ENCODE measurements around the gene BNC2.

The BNC2 gene

GRCh38 chr9:16458696-16459420 lies 411.6 kb downstream of the BNC2 start:
- TF ChIP-seq, protein P1, sequence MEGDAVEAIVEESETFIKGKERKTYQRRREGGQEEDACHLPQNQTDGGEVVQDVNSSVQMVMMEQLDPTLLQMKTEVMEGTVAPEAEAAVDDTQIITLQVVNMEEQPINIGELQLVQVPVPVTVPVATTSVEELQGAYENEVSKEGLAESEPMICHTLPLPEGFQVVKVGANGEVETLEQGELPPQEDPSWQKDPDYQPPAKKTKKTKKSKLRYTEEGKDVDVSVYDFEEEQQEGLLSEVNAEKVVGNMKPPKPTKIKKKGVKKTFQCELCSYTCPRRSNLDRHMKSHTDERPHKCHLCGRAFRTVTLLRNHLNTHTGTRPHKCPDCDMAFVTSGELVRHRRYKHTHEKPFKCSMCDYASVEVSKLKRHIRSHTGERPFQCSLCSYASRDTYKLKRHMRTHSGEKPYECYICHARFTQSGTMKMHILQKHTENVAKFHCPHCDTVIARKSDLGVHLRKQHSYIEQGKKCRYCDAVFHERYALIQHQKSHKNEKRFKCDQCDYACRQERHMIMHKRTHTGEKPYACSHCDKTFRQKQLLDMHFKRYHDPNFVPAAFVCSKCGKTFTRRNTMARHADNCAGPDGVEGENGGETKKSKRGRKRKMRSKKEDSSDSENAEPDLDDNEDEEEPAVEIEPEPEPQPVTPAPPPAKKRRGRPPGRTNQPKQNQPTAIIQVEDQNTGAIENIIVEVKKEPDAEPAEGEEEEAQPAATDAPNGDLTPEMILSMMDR (IDR thresholded peaks at IDR 0.05), result no peak
- H3K4me3 Mint-ChIP-seq, result no peak overlapping the region
- H3K27me3 Mint-ChIP-seq (ENCODE audit: low read depth, poor library complexity), result peaks cover 3% of the 10 kb centered on the region
- H3K4me1 Mint-ChIP-seq, result peaks cover 45% of the 10 kb centered on the region
- no peaks in the 10 kb centered on the region for H3K9me3 Mint-ChIP-seq
- H3K36me3 Mint-ChIP-seq (ENCODE audit: low read depth), result no peaks in the 10 kb centered on the region
- no peak for DNase-seq
- H3K27ac Mint-ChIP-seq, result no peak overlapping the region

GRCh38 chr9:16455842-16456241 lies 414.6 kb downstream of the BNC2 start:
- H3K27me3 Mint-ChIP-seq (ENCODE audit: low read depth, poor library complexity), result no peaks in the 10 kb centered on the region
- DNase-seq, result no peak
- no peak overlapping the region for H3K4me3 Mint-ChIP-seq
- H3K36me3 Mint-ChIP-seq (ENCODE audit: low read depth), result no peaks in the 10 kb centered on the region
- no peaks in the 10 kb centered on the region for H3K9me3 Mint-ChIP-seq
- peaks cover 39% of the 10 kb centered on the region for H3K4me1 Mint-ChIP-seq
- TF ChIP-seq, protein P1 (IDR thresholded peaks at IDR 0.05), result no peak
- H3K27ac Mint-ChIP-seq, result no peak overlapping the region

DNA sequence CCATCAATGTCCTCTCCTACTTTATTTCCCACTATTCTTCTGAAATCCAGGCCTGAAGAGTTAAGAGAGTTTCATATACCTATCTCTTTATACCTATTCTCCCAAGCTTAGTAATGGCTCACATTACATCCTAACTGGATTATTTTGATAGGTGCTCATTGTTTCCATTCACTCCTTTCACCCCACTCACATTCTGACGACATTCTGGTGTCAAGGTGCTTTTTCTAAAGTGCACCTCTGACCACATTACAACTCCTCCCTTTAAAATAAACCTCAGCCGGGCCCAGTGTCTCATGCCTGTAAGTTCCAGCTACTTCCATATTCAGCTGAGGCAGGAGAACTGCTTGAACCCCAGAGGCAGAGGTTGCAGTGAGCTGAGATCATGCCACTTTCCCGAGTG lies 417.1 kb downstream of the BNC2 start:
- Mint-ChIP-seq H3K27me3 (ENCODE audit: low read depth, poor library complexity) (no peaks in the 10 kb centered on the region), H3K36me3 (ENCODE audit: low read depth) (no peaks in the 10 kb centered on the region), H3K27ac (no peak overlapping the region), H3K4me1 (peaks cover 50% of the 10 kb centered on the region), H3K4me3 (no peak overlapping the region), H3K9me3 (no peaks in the 10 kb centered on the region)
- TF ChIP-seq, protein P1 (IDR thresholded peaks at IDR 0.05), result no peak
- no peak for DNase-seq

DNA sequence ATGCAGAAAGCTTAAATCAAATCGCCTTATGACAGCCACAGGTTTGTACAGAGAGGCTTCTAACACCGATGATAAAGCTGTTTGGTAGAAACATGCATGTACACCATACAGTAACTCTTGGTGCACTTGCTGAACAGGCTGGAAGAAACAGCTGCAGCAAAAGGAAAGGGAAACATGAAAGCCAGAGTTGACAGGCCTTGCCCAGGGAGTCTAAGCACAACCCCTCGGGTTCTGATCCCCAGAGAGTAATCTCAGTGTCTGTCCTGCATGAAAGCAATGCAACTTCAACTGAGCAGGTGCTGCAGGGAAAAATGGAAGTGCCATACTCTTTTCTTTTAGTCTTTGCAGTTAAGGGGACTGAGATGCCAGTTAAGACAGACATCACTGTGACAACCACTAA lies 419.9 kb downstream of the BNC2 start:
- Mint-ChIP-seq H3K27ac (no peak overlapping the region), H3K4me3 (no peak overlapping the region), H3K27me3 (ENCODE audit: low read depth, poor library complexity) (no peaks in the 10 kb centered on the region), H3K4me1 (peaks cover 54% of the 10 kb centered on the region), H3K9me3 (no peaks in the 10 kb centered on the region), H3K36me3 (ENCODE audit: low read depth) (no peaks in the 10 kb centered on the region)
- TF ChIP-seq, protein P1 (IDR thresholded peaks at IDR 0.05), result no peak
- DNase-seq, result no peak

GRCh38 chr9:16450043-16450442 lies 420.4 kb downstream of the BNC2 start:
- Mint-ChIP-seq H3K36me3 (ENCODE audit: low read depth) (no peaks in the 10 kb centered on the region), H3K27ac (no peak overlapping the region), H3K27me3 (ENCODE audit: low read depth, poor library complexity) (no peaks in the 10 kb centered on the region), H3K4me1 (peaks cover 55% of the 10 kb centered on the region), H3K4me3 (no peak overlapping the region), H3K9me3 (no peaks in the 10 kb centered on the region)
- TF ChIP-seq, protein P1 (IDR thresholded peaks at IDR 0.05), result no peak
- no peak for DNase-seq

GRCh38 chr9:16449076-16449730 lies 421.3 kb downstream of the BNC2 start:
- no peaks in the 10 kb centered on the region for H3K36me3 Mint-ChIP-seq (ENCODE audit: low read depth)
- TF ChIP-seq, protein P1 (IDR thresholded peaks at IDR 0.05), result no peak
- H3K27me3 Mint-ChIP-seq (ENCODE audit: low read depth, poor library complexity), result no peaks in the 10 kb centered on the region
- no peak overlapping the region for H3K27ac Mint-ChIP-seq
- no peaks in the 10 kb centered on the region for H3K9me3 Mint-ChIP-seq
- no peak overlapping the region for H3K4me3 Mint-ChIP-seq
- DNase-seq, result no peak
- peaks cover 60% of the 10 kb centered on the region for H3K4me1 Mint-ChIP-seq
